ENCODE results near the gene WFIKKN2. TPM values are rescaled to one million over a fixed set of nuclear protein-coding genes. Genes with fewer than 3 reads are reported as not detected.

The WFIKKN2 gene
- total RNA-seq, 1 experiment from 2014 or later = 0.11 TPM

- no peak for TF ChIP-seq TCF7 (CRISPR knock-in tag; IDR thresholded peaks at IDR 0.05; ENCODE audit: low read depth)
- TF ChIP-seq, protein P1, sequence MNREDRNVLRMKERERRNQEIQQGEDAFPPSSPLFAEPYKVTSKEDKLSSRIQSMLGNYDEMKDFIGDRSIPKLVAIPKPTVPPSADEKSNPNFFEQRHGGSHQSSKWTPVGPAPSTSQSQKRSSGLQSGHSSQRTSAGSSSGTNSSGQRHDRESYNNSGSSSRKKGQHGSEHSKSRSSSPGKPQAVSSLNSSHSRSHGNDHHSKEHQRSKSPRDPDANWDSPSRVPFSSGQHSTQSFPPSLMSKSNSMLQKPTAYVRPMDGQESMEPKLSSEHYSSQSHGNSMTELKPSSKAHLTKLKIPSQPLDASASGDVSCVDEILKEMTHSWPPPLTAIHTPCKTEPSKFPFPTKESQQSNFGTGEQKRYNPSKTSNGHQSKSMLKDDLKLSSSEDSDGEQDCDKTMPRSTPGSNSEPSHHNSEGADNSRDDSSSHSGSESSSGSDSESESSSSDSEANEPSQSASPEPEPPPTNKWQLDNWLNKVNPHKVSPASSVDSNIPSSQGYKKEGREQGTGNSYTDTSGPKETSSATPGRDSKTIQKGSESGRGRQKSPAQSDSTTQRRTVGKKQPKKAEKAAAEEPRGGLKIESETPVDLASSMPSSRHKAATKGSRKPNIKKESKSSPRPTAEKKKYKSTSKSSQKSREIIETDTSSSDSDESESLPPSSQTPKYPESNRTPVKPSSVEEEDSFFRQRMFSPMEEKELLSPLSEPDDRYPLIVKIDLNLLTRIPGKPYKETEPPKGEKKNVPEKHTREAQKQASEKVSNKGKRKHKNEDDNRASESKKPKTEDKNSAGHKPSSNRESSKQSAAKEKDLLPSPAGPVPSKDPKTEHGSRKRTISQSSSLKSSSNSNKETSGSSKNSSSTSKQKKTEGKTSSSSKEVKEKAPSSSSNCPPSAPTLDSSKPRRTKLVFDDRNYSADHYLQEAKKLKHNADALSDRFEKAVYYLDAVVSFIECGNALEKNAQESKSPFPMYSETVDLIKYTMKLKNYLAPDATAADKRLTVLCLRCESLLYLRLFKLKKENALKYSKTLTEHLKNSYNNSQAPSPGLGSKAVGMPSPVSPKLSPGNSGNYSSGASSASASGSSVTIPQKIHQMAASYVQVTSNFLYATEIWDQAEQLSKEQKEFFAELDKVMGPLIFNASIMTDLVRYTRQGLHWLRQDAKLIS (CRISPR knock-in tag; IDR thresholded peaks at IDR 0.05; ENCODE audit: borderline replicate concordance) = no peak
- no peak for TF ChIP-seq JUN (CRISPR knock-in tag; IDR thresholded peaks at IDR 0.05)
- TF ChIP-seq GABPB1 (CRISPR knock-in tag; IDR thresholded peaks at IDR 0.05) = no peak
- no peak for TF ChIP-seq NFATC4 (CRISPR knock-in tag; IDR thresholded peaks at IDR 0.05)
- no peak for TF ChIP-seq NR1H2 (CRISPR knock-in tag; IDR thresholded peaks at IDR 0.05)
Observed at GRCh38 chr17:50836826-50837225, 1.4 kb downstream of the WFIKKN2 start (continued).

GRCh38 chr17:50837286-50837979 lies 2.0 kb downstream of the WFIKKN2 start:
- no peak overlapping the region for H3K4me3 Mint-ChIP-seq
- no peak overlapping the region for H3K27ac Mint-ChIP-seq
- no peaks in the 10 kb centered on the region for H3K27me3 Mint-ChIP-seq (ENCODE audit: low read depth)
- DNase-seq (ENCODE audit: low spot score) (no peak), ATAC-seq (no peak)
- no peak for TF ChIP-seq MYBL2 (CRISPR knock-in tag; IDR thresholded peaks at IDR 0.05)
- no peak for TF ChIP-seq CBFB (CRISPR knock-in tag; IDR thresholded peaks at IDR 0.05; ENCODE audit: low read depth)
- TF ChIP-seq JUN (CRISPR knock-in tag; IDR thresholded peaks at IDR 0.05) = no peak
- TF ChIP-seq ZNF281 (CRISPR knock-in tag; IDR thresholded peaks at IDR 0.05) = no peak
- no peak for TF ChIP-seq ZNF396 (CRISPR knock-in tag; IDR thresholded peaks at IDR 0.05; ENCODE audit: borderline replicate concordance)
- no peak for TF ChIP-seq MAX (CRISPR knock-in tag; IDR thresholded peaks at IDR 0.05)
- TF ChIP-seq CREB1 (CRISPR knock-in tag; IDR thresholded peaks at IDR 0.05) = no peak
- TF ChIP-seq ZNF671 (CRISPR knock-in tag; IDR thresholded peaks at IDR 0.05) = no peak
- H3K36me3 Mint-ChIP-seq = no peaks in the 10 kb centered on the region
- H3K9me3 Mint-ChIP-seq = no peaks in the 10 kb centered on the region
- ChIA-PET CTCF (interaction anchor here (0.6 to 9.0 kb wide), 3 partner anchors 9 to 53 kb away, joined by 3 to 233 read pairs (median 4); no protein-coding TSS in a partner anchor), POLR2A (no interaction called here)
- H3K4me1 Mint-ChIP-seq = peaks cover 27% of the 10 kb centered on the region

DNA sequence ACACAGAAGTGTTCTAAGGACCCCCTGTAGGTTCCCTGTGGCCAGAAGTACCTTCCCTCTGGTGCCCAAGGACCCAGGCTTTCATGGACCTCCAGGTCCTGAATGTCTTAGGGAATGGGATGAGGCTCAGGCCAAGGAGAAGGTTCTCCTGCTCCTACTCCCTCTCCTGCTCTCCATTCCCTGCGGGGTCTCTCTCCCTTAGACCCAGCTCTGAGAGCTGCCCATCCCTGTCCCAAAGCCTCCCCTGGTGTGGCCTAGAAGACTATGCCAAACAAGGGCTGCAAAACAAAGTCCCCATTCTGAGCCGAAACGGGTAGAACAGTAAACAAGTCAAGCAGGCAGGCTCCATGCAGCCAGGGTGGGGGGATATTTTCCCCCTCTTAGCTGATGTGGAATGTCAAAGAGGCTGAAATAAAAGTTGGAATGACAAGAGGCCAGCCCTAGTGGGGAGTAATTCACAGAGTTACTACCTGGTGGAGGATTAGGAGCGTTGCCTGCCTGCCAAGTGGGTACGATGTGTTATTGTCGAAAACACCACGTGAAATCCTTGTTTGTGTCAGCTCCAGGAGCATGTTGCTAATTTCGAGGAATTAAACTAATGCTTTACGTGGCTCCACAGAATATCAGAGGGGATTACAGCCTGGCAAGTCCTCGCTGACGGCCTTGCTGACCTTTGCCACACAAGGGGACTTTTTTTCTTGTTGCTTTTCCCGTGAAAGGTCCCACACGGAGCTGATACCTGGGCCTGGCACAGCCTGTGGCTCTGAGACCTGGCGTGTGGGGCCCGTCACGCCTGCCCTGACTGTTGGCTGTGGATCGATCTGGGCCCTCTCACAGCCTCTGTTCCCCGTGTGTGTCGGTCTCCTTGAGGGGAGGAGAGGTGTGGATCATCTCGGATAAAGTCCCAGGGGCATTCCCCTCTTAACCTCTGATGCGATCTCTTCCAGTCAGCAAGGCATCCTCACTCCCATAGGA lies 2.9 kb downstream of the WFIKKN2 start:
- Mint-ChIP-seq H3K36me3 (no peaks in the 10 kb centered on the region), H3K9me3 (no peaks in the 10 kb centered on the region), H3K4me1 (peaks cover 24% of the 10 kb centered on the region), H3K27ac (peak overlapping the region; percentile 30; the same call in 1 of the 2 replicates), H3K4me3 (no peak overlapping the region), H3K27me3 (ENCODE audit: low read depth) (no peaks in the 10 kb centered on the region)
- ChIA-PET POLR2A (interaction anchor here (1.3 kb wide), 1 partner anchor 28 kb away, joined by 3 read pairs; the partner anchor contains the start of gene TOB1), CTCF (interaction anchor here (0.6 to 9.0 kb wide), 7 partner anchors 10 to 82 kb away, joined by 3 to 233 read pairs (median 5); no protein-coding TSS in a partner anchor)
- DNase-seq (ENCODE audit: low spot score) = no peak
- ATAC-seq = no peak
- TF ChIP-seq, protein P2, sequence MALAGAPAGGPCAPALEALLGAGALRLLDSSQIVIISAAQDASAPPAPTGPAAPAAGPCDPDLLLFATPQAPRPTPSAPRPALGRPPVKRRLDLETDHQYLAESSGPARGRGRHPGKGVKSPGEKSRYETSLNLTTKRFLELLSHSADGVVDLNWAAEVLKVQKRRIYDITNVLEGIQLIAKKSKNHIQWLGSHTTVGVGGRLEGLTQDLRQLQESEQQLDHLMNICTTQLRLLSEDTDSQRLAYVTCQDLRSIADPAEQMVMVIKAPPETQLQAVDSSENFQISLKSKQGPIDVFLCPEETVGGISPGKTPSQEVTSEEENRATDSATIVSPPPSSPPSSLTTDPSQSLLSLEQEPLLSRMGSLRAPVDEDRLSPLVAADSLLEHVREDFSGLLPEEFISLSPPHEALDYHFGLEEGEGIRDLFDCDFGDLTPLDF (CRISPR knock-in tag; IDR thresholded peaks at IDR 0.05) = no peak
- no peak for TF ChIP-seq FOXP1 (CRISPR knock-in tag; IDR thresholded peaks at IDR 0.05; ENCODE audit: borderline replicate concordance)
- no peak for TF ChIP-seq ATF6 (CRISPR knock-in tag; IDR thresholded peaks at IDR 0.05)
- TF ChIP-seq NR3C1 (CRISPR knock-in tag; conservative IDR thresholded peaks at IDR 0.05; ENCODE audit: low read depth) = no peak
